Measurements from ENCODE around the gene ADAMTS7. TPM values are rescaled to one million over a fixed set of nuclear protein-coding genes. Genes with fewer than 3 reads are reported as not detected.
"Not testable (repeated sequence)": the region's sequence is repeated elsewhere in the genome, so short reads cannot be mapped to it uniquely, and the experiment has no call there.

Gene ADAMTS7
- polyA plus RNA-seq, 1 donor = 19.9 TPM

GRCh38 chr15:78782402-78782801 is 28.9 kb downstream of the ADAMTS7 start:
- DNase-seq = not testable (repeated sequence)

- not testable (repeated sequence) for DNase-seq
Measured at GRCh38 chr15:78781381-78781780, 29.9 kb downstream of the ADAMTS7 start.

- DNase-seq = not testable (repeated sequence)
Measured at GRCh38 chr15:78779975-78780374, 31.3 kb downstream of the ADAMTS7 start.

DNA sequence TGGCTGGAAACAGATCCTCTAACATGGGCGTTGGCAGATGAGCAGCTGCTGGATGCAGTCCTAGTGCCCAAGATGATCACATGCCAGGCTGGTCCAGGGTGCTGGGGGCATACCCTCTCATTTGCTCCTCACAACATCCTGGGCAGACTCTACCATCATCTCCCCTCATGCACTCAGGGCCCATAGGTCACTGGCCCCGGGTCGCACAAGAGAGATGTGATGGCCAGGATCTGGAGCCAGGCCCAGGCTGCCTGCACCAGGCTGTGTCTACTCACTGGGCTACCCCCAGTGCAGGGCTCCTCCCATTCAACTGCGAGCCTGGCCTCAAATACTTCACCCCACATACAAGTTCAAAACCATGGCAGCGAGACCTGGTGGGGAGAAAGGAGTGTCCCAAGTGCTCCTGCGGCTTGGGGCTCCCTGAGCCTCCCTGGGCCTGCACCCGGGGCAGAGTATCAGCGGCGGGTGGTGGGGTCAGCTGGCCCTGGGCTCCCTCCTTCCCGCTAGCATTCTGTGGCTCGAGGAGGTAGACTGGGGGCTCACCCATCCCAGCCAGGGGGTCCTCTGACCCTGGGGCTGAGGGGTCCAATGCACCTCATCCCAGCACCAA is 32.0 kb downstream of the ADAMTS7 start:
- not testable (repeated sequence) for DNase-seq

DNA sequence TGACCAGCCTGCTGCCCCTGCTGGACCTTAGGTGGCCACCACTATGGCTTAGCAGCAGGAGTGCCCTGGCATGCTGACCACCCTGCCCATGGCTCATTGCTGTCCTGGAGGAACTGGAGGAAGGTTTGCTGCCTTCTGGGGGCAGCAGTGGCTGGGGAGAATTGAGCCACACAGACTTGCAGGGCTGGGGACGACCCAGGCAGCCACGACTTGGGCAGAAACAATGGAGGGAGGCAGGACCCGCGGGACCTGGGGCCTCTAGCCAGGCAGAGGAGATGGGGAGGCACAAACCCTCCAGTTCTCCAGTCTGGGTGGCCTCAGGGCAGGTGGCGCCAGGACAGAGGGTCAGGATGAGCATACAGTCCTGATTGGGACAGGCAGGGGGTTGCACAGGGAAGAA is 32.8 kb downstream of the ADAMTS7 start:
- DNase-seq = no peak

GRCh38 chr15:78777953-78778345 is 33.3 kb downstream of the ADAMTS7 start:
- not testable (repeated sequence) for DNase-seq

GRCh38 chr15:78777290-78777952 is 33.8 kb downstream of the ADAMTS7 start:
- not testable (repeated sequence) for DNase-seq

DNA sequence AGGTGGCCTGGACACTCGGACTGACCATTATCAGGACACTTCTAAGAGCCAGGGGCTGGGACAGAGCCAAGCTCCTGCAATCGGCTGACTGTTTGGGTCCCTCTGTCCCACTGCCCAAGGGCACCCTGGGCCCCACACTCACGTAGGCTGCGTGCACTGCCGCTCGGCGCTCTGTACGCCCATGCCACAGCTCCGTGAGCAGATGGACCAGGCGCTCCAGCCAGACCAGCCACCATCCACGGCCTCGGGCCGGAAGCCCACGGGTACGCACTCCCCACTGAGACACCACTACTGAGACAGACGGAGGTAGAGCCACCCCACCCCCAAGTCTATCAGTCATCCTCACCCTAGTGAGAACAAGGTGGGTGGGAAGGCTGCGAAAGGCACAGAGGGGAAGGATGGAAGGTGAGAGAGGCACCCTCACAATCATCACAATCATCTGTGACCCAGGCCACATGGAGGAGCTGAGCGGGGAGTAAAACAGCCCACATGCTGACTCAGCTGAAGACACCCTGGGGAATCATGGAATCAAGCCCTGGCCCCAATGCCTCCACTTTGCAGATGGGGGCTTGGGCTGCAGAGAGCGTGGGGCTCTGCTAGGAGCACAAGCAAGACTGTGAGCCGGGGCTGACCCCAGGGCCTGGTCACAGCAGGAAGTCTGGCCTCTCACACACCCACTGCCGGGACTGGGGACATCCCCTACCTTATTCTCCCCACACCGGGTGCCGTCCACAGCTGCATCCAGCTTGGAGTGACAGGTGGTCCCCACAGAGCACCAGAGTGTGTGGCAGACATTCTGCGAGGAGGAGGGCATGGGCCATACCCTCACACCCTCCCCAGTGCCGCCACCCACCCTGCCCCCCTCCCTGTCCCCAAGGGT is 35.0 kb downstream of the ADAMTS7 start:
- DNase-seq = not testable (repeated sequence)

DNA sequence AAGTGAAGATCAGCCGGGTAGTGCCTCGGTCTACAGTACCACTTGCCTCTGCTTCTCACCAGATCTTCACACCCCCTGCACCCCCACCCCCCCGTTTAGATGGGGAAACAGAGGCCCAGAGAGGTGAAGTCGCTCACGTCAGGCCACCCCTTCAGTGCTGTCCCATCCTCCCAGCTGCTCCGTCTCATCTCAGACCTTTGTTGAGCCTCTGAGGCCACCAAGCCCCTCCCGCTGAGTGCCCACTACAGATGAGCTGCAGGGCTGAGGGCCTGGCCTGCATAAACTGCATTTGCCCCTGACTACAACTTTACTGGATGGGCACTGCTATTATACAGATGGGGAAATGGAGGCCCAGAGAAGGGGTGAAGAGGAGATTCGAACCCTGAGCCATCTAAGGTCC is 35.8 kb downstream of the ADAMTS7 start:
- no peak for DNase-seq

GRCh38 chr15:78774451-78774990 is 36.7 kb downstream of the ADAMTS7 start:
- not testable (repeated sequence) for DNase-seq

DNA sequence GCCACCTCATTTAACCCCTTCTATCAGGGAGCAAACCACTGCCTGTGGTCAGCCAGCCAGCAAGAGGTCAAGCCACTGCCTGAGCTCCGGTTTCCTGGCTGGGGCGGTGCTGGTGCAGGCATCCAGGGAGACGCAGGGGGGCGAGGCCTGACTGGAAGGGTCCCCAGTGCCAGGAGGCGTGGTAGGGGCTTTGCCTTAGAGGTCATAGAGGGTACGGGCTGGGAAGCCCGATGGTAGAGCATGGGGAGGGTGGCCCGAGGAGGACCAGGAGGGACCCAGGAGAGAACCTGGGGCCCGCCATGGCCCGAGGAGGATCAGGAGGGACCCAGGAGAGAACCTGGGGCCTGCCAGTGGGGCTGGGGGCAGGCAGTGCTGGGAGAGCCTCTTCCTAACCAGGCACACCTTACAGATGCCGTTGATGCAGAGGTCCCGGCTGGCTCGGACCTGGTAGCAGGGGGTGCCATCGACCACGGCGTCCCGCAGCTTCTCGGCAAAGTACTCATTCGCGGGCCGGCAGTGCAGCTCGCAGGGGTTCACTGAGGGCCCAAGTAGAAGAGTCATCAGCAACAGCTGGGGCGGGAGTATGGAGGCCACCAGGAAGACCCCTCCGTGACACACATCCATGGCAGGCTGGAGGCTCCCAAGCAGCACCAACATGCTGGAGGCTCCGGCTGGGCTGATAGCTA is 37.4 kb downstream of the ADAMTS7 start:
- DNase-seq = not testable (repeated sequence)

DNA sequence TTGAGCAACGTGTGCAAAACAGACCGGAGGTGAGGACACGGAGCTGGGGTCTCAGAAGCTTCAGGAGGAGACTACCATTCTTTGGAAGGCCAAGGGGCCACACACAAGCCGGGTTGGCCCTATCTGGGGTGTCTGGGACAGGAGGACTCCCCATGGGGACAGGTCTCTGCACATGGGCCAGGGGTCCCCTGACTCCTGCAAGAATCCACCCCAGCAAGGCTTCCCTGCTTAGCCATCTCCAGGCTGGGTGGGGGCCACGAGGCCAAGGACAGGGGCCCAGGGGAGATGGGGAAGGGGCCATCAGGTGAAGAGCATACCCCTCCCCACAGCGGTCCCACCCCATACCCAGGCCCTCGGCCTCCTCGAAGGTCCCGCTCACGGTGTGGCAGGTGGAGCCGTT is 38.5 kb downstream of the ADAMTS7 start:
- no peak for DNase-seq

GRCh38 chr15:78771436-78772000 is 39.7 kb downstream of the ADAMTS7 start:
- not testable (repeated sequence) for DNase-seq

DNA sequence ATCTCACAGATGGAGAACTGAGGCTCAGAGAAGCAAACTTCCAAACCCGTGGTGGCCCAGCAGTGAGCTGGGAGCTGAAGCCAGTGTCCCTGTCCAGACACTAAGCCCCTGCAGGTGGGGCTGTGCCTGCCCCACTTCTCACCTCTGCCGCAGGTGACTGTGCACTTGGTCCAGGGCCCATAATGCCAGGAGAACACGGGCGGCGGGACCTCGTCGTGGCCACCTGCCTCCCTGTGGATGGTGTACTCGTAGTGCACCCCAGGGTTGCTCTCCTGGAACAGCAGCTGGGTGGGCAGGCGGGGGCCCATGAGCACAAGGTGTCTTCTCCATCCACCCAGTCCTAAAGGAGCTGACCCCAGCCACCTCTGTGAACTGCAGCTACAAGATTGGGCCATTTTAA is 40.2 kb downstream of the ADAMTS7 start:
- DNase-seq = not testable (repeated sequence)

GRCh38 chr15:78769473-78770225 is 41.6 kb downstream of the ADAMTS7 start:
- not testable (repeated sequence) for DNase-seq

- no peak for DNase-seq
Measured at GRCh38 chr15:78768531-78769408, 42.5 kb downstream of the ADAMTS7 start.

DNA sequence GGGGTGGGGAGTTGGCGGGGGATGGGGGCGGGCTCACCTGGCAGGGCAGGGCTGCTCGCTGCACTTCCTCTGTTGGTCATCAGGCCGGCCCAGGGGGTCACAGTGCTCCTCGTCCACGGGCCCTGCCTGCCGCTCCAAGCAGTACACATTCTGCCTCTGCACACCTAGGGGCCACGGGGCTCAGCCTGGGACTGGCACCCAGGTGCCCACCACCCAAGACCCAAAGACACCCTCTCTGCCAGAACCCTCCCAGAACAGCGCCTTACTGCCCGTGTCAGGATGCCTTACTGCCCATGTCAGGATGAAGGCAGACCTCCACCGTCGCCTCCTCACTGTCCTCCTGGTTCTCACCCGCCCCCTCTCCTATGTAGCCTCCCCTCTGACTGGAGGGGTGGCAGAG is 43.2 kb downstream of the ADAMTS7 start:
- no peak for DNase-seq

- DNase-seq = no peak
Measured at GRCh38 chr15:78767331-78767951, 43.8 kb downstream of the ADAMTS7 start.

DNA sequence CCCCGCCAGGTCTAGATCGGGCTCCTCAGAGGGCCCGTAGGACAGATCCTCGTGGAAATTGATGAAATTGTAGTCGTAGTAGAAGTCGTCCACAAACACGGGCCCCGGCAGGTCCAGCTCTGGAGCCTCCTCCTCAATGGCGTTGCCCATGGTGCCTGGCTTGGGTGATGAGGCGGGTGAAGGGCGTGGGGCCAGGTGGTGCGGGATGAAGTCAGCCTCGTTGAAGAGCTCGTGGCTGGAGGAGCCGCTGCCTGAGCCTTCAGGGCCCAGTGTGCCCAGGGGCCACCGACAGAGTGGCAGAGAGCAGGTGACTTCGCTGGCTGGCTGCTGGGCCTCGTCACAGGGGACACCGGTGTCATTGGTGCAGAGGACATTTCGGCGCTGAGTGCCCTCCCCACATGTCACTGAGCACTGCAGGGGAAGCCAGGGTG is 44.6 kb downstream of the ADAMTS7 start:
- DNase-seq = not testable (repeated sequence)

DNA sequence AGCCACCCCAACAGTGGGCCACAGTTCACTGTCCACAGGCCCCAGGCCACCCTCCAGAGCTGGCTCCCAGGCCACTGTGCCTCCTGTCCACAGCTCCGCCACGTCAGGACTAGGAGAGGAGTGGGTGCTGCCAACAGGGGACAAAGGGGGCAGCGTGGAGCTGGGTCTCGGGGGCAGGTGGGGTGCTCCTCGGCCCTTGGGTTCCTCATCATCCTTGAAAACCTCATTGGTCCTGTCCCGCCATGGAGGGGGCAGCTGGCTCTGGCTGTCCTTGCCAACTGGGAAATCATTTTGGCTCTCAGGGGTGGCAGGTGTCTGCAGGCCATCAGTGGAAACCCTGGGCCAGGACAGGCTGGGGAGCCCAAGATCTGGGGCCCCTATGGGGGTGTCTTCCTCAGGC is 45.2 kb downstream of the ADAMTS7 start:
- DNase-seq = no peak
